ENCODE measurements around the gene P2RY6. TPM values are rescaled to one million over a fixed set of nuclear protein-coding genes. Genes with fewer than 3 reads are reported as not detected.

Gene P2RY6
- total and polyA plus RNA-seq, 4 experiments from 2014 or later = 0.61 to 0.87 TPM; not detected in 2

Other genes with a start within 250 kb of the P2RY6 start
- gene FCHSD2, start 130.0 kb upstream of the P2RY6 start, total RNA-seq = 10 to 100 TPM; 47.1 to 52.0 TPM
- gene FCHSD2, start 130.0 kb upstream of the P2RY6 start, polyA plus RNA-seq = 10 to 100 TPM in 1 of 2 donors, 1 to 10 TPM in 1; 9.5 to 22.4 TPM
- not detected for gene P2RY2, start 54.1 kb upstream of the P2RY6 start, total RNA-seq
- gene P2RY2, start 54.1 kb upstream of the P2RY6 start, polyA plus RNA-seq = not detected
- under 1 TPM in 1 of 2 experiments, not detected in 1; 0.23 TPM for gene ARHGEF17, start 35.9 kb downstream of the P2RY6 start, total RNA-seq
- not detected for gene ARHGEF17, start 35.9 kb downstream of the P2RY6 start, polyA plus RNA-seq
- 10 to 100 TPM; 12.1 to 12.9 TPM for gene RELT, start 104.1 kb downstream of the P2RY6 start, total RNA-seq
- gene RELT, start 104.1 kb downstream of the P2RY6 start, polyA plus RNA-seq = 1 to 10 TPM; 2.2 to 5.2 TPM

Data from CD4-positive, alpha-beta memory T cell (primary cell).